GM21367 (cell line): ENCODE data around the gene ALX4.

ENCODE experiments used
- ATAC-seq: cut with Tn5 transposase; IDR thresholded peaks from one replicate; pipeline ENCODE4 v1.9.1; 2021; ENCODE audit not compliant: unreplicated experiment

ALX4 gene

GRCh38 chr11:44269369-44270351, 40.3 kb downstream of the ALX4 start:
- no peak for ATAC-seq

- ATAC-seq: no peak
These were observed 41.3 kb downstream of the ALX4 start for GRCh38 chr11:44268614-44269080.

GRCh38 chr11:44267750-44268613, 42.0 kb downstream of the ALX4 start:
- no peak for ATAC-seq

- no peak for ATAC-seq
These were observed 42.8 kb downstream of the ALX4 start for GRCh38 chr11:44267006-44267749.

- no peak for ATAC-seq
These were observed 43.7 kb downstream of the ALX4 start for GRCh38 chr11:44266056-44266780.

- no peak for ATAC-seq
These were observed 45.2 kb downstream of the ALX4 start for GRCh38 chr11:44264761-44265160.

GRCh38 chr11:44264438-44264749, 45.5 kb downstream of the ALX4 start:
- no peak for ATAC-seq

GRCh38 chr11:44263738-44264437, 46.1 kb downstream of the ALX4 start:
- ATAC-seq: no peak

GRCh38 chr11:44261800-44262591, 47.9 kb downstream of the ALX4 start:
- no peak for ATAC-seq

- no peak for ATAC-seq
These were observed 49.9 kb downstream of the ALX4 start for GRCh38 chr11:44260081-44260480.

GRCh38 chr11:44258839-44259420, 51.0 kb downstream of the ALX4 start:
- no peak for ATAC-seq

- no peak for ATAC-seq
These were observed 51.8 kb downstream of the ALX4 start for GRCh38 chr11:44258190-44258489.

GRCh38 chr11:44257338-44258189, 52.4 kb downstream of the ALX4 start:
- no peak for ATAC-seq

- ATAC-seq: no peak
These were observed 53.2 kb downstream of the ALX4 start for GRCh38 chr11:44256673-44257291.

GRCh38 chr11:44255406-44256071, 54.4 kb downstream of the ALX4 start:
- no peak for ATAC-seq

GRCh38 chr11:44252999-44253602, 56.8 kb downstream of the ALX4 start:
- ATAC-seq: no peak

- no peak for ATAC-seq
These were observed 59.5 kb downstream of the ALX4 start for GRCh38 chr11:44250421-44250820.
